MM.1S (cell line): ENCODE results near the gene MRPS2.

Source experiments
- DNase-seq: peaks from one replicate; pipeline ENCODE4 v3.0.0-alpha.2; 2015
- H2AFZ ChIP-seq: fragments of 300-600 bp; sonication (generic); 2 replicates; pipeline ENCODE4 v1.6.0; 2016; ENCODE audit warnings: antibody characterized with exemption, low read length
- H3F3A ChIP-seq: fragments of 300-600 bp; sonication (generic); 2 replicates; pipeline ENCODE4 v1.6.1; 2016; ENCODE audit warnings: mild to moderate bottlenecking, antibody characterized with exemption, low read length, moderate library complexity, mixed read lengths; ENCODE audit not compliant: insufficient read depth
- H3K27ac ChIP-seq: fragments of 300-600 bp; sonication (generic); 2 replicates; pipeline ENCODE4 v1.5.1; 2016; ENCODE audit warnings: mild to moderate bottlenecking, low read length
- H3K27me3 ChIP-seq: fragments of 300-600 bp; sonication (generic); replicated peaks from 2 replicates; pipeline ENCODE4 v1.6.0; 2016; ENCODE audit warnings: low read length; ENCODE audit not compliant: insufficient read depth
- H3K36me3 ChIP-seq: fragments of 300-600 bp; sonication (generic); replicated peaks from 2 replicates; pipeline ENCODE4 v1.6.1; 2016; ENCODE audit warnings: mild to moderate bottlenecking, low read length, mixed read lengths; ENCODE audit not compliant: insufficient read depth
- H3K4me1 ChIP-seq: fragments of 300-600 bp; sonication (generic); 2 replicates; pipeline ENCODE4 v1.6.1; 2016; ENCODE audit warnings: low read length, mixed read lengths
- H3K4me2 ChIP-seq: fragments of 300-600 bp; sonication (generic); 2 replicates; pipeline ENCODE4 v1.6.0; 2016; ENCODE audit warnings: low read depth, low read length
- H3K4me3 ChIP-seq: fragments of 300-600 bp; sonication (generic); 2 replicates; pipeline ENCODE4 v1.5.1; 2016; ENCODE audit warnings: low read length, mixed read lengths
- H3K79me2 ChIP-seq: fragments of 300-600 bp; sonication (generic); 2 replicates; pipeline ENCODE4 v1.6.1; 2016; ENCODE audit warnings: mixed run types, low read length, mixed read lengths
- H3K9ac ChIP-seq: fragments of 300-600 bp; sonication (generic); 2 replicates; pipeline ENCODE4 v1.6.1; 2016; ENCODE audit warnings: low read length, mixed read lengths
- H3K9me2 ChIP-seq: fragments of 300-600 bp; sonication (generic); replicated peaks from 2 replicates; pipeline ENCODE4 v1.6.1; 2016; ENCODE audit warnings: mild to moderate bottlenecking, low read length, mixed read lengths; ENCODE audit not compliant: insufficient read depth
- H3K9me3 ChIP-seq: fragments of 300-600 bp; sonication (generic); replicated peaks from 2 replicates; pipeline ENCODE4 v1.6.1; 2016; ENCODE audit warnings: mild to moderate bottlenecking, low read length, mixed read lengths; ENCODE audit not compliant: insufficient read depth
- H4K20me1 ChIP-seq: fragments of 300-600 bp; sonication (generic); 2 replicates; pipeline ENCODE4 v1.6.1; 2016; ENCODE audit warnings: mild to moderate bottlenecking, low read length, moderate library complexity, mixed read lengths; ENCODE audit not compliant: insufficient read depth
- EZH2 ChIP-seq: fragments of 300-600 bp; sonication (generic); optimal IDR thresholded peaks from 2 replicates; pipeline ENCODE3; 2017; ENCODE audit warnings: low read depth, mild to moderate bottlenecking, antibody characterized with exemption, low read length, mixed read lengths
- EZH2phosphoT487 ChIP-seq: fragments of 300-600 bp; sonication (generic); IDR thresholded peaks from 2 replicates; pipeline ENCODE4 v1.6.1; 2018; ENCODE audit warnings: antibody characterized with exemption, low read length
- TF ChIP-seq, protein P1 (sequence below): fragments of 300-600 bp; sonication (generic); IDR thresholded peaks from 2 replicates; pipeline ENCODE4 v1.5.1; 2016; ENCODE audit warnings: antibody characterized with exemption, low read length, mixed read lengths

The MRPS2 gene

DNA sequence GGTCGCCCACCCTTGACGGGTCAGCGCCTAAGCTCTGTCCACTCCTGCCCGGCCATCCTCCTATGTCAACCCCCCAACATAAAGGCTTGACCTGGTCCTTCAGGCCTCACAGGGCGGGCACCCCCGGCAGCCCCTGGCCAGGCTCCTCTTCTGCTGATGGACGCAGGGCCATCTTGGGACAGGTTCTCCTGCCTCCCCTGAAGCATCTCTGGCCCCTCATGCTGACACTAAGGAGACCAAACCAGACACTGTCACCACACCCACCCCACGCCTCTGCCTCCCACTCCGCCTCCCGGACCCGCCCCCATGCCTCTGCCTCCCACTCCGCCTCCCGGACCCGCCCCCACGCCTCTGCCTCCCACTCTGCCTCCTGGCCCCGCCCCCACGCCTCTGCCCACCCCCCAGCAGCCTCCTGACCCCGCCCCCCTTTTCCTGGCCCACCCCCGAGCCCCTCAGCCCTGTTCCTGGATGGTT lies 52.3 kb downstream of the MRPS2 start:
- Histone ChIP-seq H3K9me2 (no peaks in the 10 kb centered on the region), H2AFZ (no peak overlapping the region), H3F3A (no peaks in the 10 kb centered on the region), H3K4me3 (no peak overlapping the region), H3K27ac (no peak overlapping the region), H3K27me3 (peaks cover 33% of the 10 kb centered on the region), H3K9ac (no peak overlapping the region), H3K36me3 (no peaks in the 10 kb centered on the region), H3K4me2 (no peak overlapping the region), H4K20me1 (no peaks in the 10 kb centered on the region), H3K4me1 (no peaks in the 10 kb centered on the region), H3K9me3 (no peaks in the 10 kb centered on the region), H3K79me2 (no peaks in the 10 kb centered on the region)
- DNase-seq: no peak
- no peak for TF ChIP-seq EZH2phosphoT487
- TF ChIP-seq EZH2: no peak
- TF ChIP-seq, protein P1, sequence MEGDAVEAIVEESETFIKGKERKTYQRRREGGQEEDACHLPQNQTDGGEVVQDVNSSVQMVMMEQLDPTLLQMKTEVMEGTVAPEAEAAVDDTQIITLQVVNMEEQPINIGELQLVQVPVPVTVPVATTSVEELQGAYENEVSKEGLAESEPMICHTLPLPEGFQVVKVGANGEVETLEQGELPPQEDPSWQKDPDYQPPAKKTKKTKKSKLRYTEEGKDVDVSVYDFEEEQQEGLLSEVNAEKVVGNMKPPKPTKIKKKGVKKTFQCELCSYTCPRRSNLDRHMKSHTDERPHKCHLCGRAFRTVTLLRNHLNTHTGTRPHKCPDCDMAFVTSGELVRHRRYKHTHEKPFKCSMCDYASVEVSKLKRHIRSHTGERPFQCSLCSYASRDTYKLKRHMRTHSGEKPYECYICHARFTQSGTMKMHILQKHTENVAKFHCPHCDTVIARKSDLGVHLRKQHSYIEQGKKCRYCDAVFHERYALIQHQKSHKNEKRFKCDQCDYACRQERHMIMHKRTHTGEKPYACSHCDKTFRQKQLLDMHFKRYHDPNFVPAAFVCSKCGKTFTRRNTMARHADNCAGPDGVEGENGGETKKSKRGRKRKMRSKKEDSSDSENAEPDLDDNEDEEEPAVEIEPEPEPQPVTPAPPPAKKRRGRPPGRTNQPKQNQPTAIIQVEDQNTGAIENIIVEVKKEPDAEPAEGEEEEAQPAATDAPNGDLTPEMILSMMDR: no peak
